GM12801 (cell line): Measurements from ENCODE around the gene CFAP20.

Experiments
- CTCF ChIP-seq: IDR thresholded peaks from one replicate; pipeline ENCODE4 v1.5.1; 2011; ENCODE audit warnings: control low read depth; ENCODE audit not compliant: insufficient read length; ENCODE audit errors: extremely low read depth

Gene CFAP20

GRCh38 chr16:58128711-58129096 is 477 bp downstream of the CFAP20 start:
- TF ChIP-seq CTCF, result no peak

- no peak for TF ChIP-seq CTCF
Measured at GRCh38 chr16:58128181-58128631, 975 bp downstream of the CFAP20 start.

- TF ChIP-seq CTCF, result no peak
Measured at GRCh38 chr16:58127634-58128033, 1.5 kb downstream of the CFAP20 start.

GRCh38 chr16:58127033-58127556 is 2.1 kb downstream of the CFAP20 start:
- TF ChIP-seq CTCF, result no peak

GRCh38 chr16:58126451-58126961 is 2.7 kb downstream of the CFAP20 start:
- no peak for TF ChIP-seq CTCF

- TF ChIP-seq CTCF, result no peak
Measured at GRCh38 chr16:58125781-58126335, 3.3 kb downstream of the CFAP20 start.

GRCh38 chr16:58125041-58125440 is 4.1 kb downstream of the CFAP20 start:
- no peak for TF ChIP-seq CTCF
